ENCODE data around the gene MREG.

DNA sequence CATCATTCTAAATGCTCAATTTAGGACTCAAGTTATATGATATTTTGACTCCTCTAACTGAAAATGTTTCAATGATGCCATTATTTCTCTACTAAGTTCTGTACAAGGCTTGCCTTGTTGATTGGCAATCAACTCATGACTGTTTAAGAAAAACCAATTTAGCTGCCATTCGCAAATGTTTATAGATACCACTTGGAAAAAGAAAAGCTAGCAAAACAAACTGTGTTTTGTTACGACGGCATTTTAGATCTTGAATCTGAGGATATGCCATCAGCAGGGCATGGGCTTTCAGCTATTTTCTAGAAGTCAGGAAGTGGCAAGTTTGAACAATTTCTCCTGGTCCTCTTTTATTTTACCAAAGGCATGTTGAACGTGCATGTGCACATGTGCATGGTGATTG, 65.3 kb downstream of the MREG start:
- TF ChIP-seq POLR2AphosphoS5 (IDR thresholded peaks at IDR 0.05) (no peak), EP300 (IDR thresholded peaks at IDR 0.05) (no peak)
- TF ChIP-seq, protein P1, sequence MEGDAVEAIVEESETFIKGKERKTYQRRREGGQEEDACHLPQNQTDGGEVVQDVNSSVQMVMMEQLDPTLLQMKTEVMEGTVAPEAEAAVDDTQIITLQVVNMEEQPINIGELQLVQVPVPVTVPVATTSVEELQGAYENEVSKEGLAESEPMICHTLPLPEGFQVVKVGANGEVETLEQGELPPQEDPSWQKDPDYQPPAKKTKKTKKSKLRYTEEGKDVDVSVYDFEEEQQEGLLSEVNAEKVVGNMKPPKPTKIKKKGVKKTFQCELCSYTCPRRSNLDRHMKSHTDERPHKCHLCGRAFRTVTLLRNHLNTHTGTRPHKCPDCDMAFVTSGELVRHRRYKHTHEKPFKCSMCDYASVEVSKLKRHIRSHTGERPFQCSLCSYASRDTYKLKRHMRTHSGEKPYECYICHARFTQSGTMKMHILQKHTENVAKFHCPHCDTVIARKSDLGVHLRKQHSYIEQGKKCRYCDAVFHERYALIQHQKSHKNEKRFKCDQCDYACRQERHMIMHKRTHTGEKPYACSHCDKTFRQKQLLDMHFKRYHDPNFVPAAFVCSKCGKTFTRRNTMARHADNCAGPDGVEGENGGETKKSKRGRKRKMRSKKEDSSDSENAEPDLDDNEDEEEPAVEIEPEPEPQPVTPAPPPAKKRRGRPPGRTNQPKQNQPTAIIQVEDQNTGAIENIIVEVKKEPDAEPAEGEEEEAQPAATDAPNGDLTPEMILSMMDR (IDR thresholded peaks at IDR 0.05): no peak
